VCaP (cell line): ENCODE measurements around the gene SERPINA5.
A peak's percentile ranks its signal among the peaks of the same experiment; 100 is the strongest.

ENCODE experiments used
- H3K27ac ChIP-seq: fragments of 450-650 bp; 2 replicates; pipeline ENCODE4 v1.5.1; 2017
- TF ChIP-seq, protein P1 (sequence below): fragments of 450-650 bp; conservative IDR thresholded peaks from 2 replicates; pipeline ENCODE4 v1.5.1; 2017; ENCODE audit warnings: mild to moderate bottlenecking, moderate library complexity

SERPINA5 gene

DNA sequence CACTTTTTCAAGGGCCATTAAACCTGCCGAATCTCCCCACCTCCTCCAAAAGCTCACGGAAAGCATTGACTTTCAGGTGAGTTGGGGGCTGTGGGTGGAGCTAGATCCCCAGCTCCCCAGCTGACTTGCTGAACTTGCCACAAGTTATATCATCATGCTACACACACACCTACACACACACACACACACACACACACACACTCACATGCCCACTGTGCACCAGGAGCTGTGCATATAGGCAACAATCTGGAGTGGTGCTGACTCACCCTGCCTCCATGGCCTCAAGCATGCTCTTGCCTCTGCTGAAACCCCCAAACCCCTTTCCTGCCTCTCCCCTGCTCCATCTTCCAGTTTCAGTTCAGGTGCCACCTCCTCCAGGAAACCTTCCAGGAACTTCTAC lies 57.1 kb downstream of the SERPINA5 start:
- peak overlapping the region; percentile 63 for H3K27ac ChIP-seq
- TF ChIP-seq, protein P1, sequence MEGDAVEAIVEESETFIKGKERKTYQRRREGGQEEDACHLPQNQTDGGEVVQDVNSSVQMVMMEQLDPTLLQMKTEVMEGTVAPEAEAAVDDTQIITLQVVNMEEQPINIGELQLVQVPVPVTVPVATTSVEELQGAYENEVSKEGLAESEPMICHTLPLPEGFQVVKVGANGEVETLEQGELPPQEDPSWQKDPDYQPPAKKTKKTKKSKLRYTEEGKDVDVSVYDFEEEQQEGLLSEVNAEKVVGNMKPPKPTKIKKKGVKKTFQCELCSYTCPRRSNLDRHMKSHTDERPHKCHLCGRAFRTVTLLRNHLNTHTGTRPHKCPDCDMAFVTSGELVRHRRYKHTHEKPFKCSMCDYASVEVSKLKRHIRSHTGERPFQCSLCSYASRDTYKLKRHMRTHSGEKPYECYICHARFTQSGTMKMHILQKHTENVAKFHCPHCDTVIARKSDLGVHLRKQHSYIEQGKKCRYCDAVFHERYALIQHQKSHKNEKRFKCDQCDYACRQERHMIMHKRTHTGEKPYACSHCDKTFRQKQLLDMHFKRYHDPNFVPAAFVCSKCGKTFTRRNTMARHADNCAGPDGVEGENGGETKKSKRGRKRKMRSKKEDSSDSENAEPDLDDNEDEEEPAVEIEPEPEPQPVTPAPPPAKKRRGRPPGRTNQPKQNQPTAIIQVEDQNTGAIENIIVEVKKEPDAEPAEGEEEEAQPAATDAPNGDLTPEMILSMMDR, result no peak

DNA sequence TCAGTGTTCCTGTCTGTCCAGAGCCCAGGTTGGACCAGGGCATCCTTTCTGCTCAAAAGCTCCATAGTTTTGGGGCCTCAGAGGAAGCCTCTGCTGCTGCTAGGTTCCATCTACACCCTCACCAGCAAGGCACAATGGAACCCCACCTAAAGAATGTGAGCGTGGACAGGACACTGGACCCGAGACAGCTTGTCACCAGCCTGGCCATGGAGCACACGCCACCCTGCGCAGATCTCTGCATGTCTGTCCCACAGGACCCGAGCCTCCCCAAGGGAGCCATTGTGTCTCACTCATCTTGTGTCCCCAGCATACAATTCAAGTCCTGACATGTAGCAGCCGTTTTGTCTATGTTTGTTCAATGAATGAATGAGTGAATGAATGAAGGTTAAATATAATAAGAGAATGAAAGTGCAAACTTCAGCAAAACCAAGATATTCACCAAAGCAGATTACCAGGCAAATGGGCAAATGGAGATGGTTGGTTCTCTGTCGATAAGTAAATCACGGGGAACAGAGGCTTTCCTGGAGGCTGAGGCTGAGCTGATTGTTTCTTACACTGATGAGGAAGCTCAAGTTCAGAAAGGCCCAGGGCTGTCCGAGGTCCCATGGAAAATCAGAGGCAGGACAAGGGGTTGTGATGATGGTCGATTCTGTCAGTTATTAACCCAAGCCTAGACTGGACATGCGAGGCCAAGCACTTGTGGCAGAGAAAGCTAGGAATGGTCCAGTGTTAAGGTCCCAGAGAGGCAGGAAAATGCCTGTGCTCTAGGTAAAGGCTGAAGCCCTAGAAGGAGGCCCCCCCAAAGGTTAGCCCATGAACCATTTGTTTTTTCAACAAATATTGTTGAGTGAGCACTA lies 58.0 kb downstream of the SERPINA5 start:
- H3K27ac ChIP-seq, result peak overlapping the region; percentile 63; the same call in 1 of the 2 replicates
- TF ChIP-seq, protein P1, result no peak

DNA sequence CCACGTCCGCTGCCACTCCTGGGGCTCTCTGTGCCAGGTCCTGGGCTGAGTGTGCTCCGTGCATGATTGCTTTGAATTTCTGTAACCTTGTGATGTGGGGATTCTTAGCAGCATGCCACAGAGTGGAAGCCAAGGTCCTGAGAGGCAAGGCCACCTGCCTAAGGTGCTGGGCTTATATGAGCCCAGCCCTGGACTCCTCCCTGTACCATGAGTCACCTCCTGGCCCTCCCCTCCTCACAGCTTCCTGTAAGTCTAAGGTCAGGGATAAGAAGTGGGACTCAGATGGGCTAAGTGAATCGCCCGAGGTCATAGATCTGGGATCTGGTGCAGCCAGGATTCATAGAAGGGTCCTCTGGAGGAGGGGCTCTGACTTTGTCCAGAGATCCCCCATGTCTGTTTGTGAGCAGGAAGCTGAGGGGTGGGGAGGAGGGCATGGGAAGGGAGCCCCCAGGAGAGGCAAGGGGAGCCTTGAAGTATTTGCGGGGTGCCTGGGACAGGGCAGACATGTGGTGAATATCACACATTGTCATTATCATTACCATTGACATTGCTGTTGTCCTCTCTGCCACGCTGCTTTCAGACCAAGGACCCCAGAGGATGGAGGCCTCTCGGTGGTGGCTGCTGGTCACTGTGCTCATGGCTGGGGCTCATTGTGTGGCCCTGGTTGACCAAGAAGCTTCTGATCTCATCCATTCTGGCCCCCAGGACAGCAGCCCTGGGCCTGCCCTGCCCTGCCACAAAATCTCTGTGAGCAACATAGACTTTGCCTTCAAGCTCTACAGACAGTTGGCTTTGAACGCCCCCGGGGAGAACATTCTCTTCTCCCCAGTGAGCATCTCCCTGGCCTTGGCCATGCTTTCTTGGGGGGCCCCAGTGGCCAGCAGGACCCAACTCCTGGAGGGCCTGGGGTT lies 59.8 kb downstream of the SERPINA5 start:
- TF ChIP-seq, protein P1, result no peak
- H3K27ac ChIP-seq, result no peak overlapping the region; the same call in 1 of the 2 replicates

DNA sequence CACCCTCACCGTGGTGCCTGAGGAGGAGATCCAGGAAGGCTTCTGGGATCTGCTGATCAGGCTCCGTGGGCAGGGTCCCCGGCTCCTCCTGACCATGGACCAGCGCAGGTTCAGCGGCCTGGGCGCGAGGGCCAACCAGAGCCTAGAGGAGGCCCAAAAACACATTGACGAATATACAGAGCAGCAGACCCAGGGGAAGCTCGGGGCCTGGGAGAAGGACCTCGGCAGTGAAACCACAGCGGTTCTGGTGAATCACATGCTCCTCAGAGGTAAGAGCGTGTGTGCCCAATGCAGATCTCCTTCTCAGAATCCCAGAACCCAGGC lies 60.4 kb downstream of the SERPINA5 start:
- TF ChIP-seq, protein P1, result no peak

More for the DNA sequence above, 60.4 kb downstream of the SERPINA5 start:
- no peak overlapping the region for H3K27ac ChIP-seq
